AG09319 (cell line): ENCODE data around the gene SSMEM1.

ENCODE experiments used
- DNase-seq: peaks from one replicate; pipeline ENCODE4 v3.0.0-alpha.2; 2010; ENCODE audit warnings: low read depth; ENCODE audit errors: extremely low read depth
- TF ChIP-seq, protein P1 (sequence below): IDR thresholded peaks from 2 replicates; pipeline ENCODE4 v1.5.1; 2011; ENCODE audit warnings: low read depth, mild to moderate bottlenecking, inconsistent platforms, low read length, moderate library complexity

The SSMEM1 gene

DNA sequence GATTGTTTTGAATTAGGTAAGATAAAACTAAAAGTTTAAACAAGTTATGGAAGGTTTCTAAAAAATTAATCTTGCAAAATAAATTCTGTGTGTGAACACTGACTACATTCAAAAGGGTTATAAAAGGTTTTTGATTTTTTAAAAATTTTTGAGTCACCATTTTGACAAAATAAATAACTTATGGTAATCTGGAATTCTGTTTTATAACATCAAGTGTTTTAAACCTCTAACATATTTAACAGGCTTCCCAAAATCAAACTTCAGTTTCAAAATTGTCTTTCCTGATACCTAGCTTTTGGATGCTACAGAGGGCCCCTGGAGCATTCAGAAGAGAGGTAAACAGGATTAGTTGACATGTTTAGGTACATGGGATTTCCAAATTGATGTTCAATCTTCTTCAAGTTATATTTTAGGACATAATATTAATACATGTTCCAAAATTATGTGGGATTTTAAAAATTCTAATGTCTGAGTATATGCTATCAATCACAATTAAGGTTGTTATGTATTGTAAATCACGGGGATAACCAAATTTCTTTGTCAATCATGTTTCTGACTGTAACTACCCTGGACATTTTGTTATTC is 50.9 kb downstream of the SSMEM1 start:
- no peak for DNase-seq

DNA sequence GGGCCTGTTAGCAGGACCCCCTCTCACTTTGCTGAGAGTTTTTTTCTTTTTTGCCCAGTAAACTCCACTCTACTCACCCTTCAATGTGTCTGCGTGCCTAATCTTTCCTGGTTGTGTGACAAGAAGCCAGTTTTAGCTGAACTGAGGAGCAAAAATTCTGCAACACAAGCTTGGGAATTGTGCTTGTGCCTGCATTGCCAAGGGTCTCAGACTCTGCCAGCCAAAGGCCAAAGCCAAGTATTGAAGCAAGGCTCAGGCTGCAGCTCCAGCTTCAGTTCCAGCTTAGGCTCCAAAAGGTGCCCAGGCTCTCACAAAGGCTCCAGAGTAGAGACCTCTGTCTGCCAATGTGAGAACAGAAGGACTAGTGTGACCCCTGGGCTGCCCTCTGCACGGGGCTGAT is 54.8 kb downstream of the SSMEM1 start:
- TF ChIP-seq, protein P1, sequence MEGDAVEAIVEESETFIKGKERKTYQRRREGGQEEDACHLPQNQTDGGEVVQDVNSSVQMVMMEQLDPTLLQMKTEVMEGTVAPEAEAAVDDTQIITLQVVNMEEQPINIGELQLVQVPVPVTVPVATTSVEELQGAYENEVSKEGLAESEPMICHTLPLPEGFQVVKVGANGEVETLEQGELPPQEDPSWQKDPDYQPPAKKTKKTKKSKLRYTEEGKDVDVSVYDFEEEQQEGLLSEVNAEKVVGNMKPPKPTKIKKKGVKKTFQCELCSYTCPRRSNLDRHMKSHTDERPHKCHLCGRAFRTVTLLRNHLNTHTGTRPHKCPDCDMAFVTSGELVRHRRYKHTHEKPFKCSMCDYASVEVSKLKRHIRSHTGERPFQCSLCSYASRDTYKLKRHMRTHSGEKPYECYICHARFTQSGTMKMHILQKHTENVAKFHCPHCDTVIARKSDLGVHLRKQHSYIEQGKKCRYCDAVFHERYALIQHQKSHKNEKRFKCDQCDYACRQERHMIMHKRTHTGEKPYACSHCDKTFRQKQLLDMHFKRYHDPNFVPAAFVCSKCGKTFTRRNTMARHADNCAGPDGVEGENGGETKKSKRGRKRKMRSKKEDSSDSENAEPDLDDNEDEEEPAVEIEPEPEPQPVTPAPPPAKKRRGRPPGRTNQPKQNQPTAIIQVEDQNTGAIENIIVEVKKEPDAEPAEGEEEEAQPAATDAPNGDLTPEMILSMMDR = no peak
- no peak for DNase-seq

More for the DNA sequence above, 50.9 kb downstream of the SSMEM1 start:
- TF ChIP-seq, protein P1 = no peak

GRCh38 chr7:130263130-130263529 is 55.5 kb downstream of the SSMEM1 start:
- TF ChIP-seq, protein P1 = no peak
- no peak for DNase-seq
